Activated CD4-positive, alpha-beta T cell treated with anti-CD3 and anti-CD28 coated beads, Interleukin-2, Interleukin-6, amounts not matched to agents 100 ng/mL and 50 ng/mL, durations not matched to agents 16 hours and 8 hours (primary cell): ENCODE results near the gene WARS2.
A peak's percentile ranks its signal among the peaks of the same experiment; 100 is the strongest.
"Not testable (repeated sequence)": the region's sequence is repeated elsewhere in the genome, so short reads cannot be mapped to it uniquely, and the experiment has no call there.

ENCODE experiments used
- DNase-seq: peaks from one replicate; pipeline ENCODE4 v3.0.0-alpha.2; 2020

The WARS2 gene

DNA sequence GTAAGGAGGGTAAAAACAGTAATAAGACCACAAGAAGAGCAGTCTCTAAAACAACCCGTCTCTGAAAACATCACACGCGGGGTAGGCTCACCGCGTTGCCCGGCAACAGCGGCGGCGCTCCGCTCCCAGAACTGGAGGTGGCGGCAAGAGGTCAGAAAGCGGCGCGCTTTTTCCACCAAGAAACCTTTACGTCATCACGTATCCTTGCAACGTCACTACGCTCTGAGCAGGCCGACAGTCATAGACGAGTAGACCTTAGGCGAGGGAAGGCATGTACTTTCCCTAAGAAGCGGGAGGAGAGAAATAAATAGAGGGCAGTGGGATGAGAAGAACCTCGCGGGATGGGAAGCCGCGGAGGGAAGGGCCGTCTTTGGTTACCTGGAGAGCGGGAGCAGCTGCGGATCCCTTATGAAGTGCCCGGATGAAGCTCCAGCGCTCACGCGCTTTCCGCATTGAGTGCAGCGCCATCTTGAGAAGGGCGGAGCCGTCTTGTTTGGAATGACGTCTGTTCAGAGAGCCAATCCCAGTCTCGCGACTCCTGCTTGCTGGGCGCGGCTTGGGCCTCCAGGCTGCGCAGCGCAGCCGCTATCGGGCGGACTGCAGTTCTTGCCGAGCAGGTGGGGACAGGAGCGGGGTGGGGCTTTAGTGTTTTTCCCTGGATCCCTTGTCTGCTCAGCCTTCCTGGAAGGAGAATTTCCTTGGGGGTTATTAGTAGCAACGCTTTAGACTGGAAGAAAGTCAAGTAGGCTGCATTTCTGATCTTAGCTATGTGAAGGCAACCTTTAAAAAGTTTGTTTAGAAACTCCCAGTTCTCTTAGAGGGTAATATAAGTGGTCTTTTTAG, at the start of gene WARS2:
WARS2 (minus strand) TSS at position 477 of the 843 bp plus-strand sequence; CDS start at position 468, 9 bp downstream.
- DNase-seq = peak; percentile 95

DNA sequence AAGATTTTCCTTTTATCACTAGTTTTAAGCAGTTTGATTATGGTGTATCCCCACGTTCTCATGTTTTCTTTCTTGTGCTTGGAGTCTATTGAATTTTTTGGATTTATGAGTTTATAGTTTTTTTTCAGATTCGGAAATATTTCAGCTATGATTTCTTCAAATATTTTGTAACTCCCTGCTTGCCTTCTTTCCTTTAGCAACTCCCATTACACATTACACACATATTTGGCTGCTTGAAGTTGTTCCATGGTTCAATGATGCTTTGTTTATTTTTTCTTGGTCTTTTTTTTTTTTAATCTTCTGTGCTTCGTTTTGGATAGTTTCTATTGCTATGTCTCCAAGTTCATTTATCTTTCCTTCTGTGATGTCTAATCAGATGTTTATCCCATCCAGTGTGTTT, 48.5 kb upstream of the WARS2 start:
- DNase-seq = no peak

DNA sequence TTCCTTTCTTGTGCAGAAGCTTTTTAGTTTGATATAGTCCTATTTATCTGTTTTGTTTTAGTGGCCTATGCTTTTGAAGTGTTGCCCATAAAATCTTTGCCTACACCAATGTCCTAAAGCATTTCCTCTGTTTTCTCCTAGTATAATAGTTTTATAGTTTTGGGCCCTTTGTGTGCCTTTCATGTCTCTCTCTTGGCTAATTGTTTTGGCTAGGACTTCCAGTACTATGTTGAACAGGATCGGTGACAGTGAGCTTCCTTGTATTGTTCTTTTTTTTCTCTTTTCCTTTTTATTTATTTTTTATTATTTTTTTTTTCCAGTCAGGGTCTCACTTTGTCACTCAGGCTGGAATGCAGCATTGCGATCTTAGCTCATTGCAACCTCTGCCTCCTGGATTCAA, 47.0 kb upstream of the WARS2 start:
- DNase-seq = no peak

DNA sequence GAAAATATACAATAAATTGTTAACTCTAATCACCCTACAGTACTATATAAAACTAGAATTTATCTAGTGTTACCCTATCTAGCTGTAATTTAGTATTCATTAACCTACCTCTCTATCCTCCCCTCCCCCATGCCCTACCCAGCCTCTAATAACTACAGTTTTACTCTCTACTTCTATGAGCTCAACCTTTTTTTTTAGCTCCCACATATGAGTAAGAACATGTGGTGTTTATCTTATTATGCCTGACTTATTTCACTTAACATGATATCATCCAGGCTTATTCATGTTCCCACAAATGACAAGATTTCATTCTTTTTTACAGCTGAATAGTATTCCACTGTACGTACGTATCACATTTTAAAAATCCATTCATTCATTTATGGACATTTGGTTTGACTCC, 46.0 kb upstream of the WARS2 start:
- no peak for DNase-seq

DNA sequence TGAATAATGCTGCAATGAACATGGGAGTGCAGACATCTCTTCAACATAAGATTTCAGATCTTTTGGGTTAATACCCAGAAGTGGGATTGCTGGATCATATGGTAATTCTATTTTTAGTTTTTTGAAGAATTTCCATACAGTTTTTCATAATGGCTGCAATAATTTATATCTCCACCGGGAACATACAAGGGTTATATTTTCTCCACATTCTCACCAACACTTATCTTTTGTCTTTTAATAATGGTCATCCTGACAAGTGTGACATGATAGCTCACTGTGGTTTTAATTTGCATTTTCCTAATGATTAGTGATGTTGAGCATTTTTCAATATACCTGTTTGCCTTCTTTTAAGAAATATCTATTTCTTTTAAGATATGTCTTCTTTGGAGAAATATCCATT, 44.5 kb upstream of the WARS2 start:
- no peak for DNase-seq

DNA sequence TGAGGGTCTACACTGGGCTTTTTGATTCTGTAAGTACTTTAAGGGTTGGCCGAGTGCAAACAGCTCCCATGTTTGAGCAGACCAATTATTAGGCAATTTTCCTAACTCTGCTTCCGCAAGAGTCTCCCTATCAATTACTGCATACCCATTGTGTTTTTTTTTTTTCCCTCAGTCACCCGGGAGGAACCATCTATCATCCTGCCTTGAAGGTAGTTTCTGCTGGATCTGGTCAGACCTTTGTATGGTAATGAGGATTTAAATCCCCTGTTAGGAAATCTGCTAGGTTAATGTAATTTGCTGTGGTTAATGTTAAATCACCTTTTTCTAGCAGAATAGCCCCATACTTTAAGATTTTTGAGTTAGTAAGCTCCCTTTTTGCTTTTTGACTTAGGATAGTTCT, 40.8 kb upstream of the WARS2 start:
- DNase-seq = no peak

DNA sequence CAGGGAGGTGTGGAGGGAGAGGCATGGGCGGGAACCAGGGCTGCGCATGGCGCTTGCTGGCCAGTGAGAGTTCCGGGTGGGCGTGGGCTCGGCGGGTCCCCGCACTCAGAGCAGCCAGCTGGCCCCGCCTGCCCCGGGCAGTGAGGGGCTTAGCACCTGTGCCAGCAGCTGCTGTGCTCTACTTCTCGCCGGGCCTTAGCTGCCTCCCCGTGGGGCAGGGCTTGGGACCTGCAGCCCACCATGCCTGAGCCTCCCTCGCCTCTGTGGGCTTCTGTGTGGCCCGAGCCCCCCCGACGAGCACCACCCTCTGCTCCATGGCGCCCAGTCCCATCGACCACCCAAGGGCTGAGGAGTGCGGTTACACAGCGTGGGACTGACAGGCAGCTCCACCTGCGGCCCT, 38.6 kb upstream of the WARS2 start:
- DNase-seq = no peak

DNA sequence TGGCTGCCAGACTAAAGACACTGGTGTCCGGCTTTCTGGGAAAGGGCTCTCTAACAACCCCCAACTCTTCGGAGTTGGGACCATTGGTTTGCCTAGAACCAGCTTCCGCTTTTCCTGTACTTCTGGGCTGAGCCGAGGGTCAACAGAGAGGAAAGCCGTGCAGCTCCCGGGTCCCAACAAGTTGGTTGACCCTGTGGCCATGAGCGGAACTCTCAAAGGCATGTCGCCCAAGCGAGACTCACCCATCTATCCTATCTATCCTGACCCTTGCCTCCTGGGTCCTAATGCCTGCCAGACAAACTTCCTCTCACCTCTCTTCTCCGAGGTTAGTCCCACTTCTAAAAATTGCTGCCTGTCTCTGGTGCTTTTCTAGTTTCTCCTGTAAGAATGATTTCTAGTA, 32.5 kb upstream of the WARS2 start:
- DNase-seq = not testable (repeated sequence)

DNA sequence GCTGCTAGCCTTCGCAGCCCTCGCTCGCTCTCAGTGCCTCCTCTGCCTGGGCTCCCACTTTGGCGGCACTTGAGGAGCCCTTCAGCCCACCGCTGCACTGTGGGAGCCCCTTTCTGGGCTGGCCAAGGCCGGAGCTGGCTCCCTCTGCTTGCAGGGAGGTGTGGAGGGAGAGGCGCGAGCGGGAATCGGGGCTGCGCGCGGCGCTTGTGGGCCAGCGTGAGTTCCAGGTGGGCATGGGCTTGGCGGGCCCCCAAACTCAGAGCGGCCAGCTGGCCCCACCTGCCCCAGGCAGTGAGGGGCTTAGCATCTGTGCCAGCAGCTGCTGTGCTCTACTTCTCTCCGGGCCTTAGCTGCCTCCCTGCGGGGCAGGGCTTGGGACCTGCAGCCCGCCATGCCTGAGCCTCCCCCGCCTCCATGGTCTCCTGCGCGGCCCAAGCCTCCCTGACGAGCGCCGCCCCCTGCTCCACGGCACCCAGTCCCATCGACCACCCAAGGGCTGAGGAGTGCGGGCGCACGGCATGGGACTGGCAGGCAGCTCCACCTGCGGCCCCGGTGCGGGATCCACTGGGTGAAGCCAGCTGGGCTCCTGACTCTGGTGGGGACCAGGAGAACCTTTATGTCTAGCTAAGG, 31.0 kb upstream of the WARS2 start:
- DNase-seq = not testable (repeated sequence)

DNA sequence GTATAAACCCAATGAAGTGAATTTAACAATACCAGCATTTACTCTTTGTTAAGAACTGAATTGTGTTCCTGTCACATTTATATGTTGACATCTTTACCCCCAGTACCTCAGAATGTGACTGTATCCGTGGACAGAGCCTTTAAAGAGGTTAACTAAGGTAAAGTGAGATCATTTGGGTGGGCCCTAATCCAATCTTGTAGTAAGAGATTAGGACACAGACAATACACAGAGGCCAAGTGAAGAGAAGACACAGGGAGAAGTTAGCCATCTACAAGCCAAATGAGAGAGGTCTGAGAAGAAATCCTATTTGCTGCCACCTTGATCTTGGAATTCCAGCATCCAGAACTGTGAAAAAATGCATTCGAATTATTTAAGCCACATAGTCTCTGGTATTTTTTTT, 22.9 kb upstream of the WARS2 start:
- DNase-seq = no peak

DNA sequence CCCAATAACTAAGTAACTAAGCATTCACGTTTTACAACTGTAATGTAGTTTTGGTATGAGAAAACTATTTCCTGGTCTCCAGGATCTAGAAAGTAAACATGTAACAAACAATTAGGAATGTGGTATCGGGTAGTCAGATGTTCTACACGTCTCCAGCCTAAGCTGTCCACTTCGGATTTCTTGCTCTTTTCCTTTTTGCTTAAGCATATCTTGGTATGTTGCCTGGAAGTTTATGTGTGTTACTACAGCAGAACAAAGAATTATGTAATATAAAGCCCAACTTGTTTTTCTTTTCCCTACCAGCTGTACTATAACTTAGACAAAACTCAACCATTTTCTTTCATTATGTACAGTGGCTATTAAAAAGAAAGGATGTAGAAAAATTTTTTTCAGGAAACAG, 20.4 kb upstream of the WARS2 start:
- no peak for DNase-seq

DNA sequence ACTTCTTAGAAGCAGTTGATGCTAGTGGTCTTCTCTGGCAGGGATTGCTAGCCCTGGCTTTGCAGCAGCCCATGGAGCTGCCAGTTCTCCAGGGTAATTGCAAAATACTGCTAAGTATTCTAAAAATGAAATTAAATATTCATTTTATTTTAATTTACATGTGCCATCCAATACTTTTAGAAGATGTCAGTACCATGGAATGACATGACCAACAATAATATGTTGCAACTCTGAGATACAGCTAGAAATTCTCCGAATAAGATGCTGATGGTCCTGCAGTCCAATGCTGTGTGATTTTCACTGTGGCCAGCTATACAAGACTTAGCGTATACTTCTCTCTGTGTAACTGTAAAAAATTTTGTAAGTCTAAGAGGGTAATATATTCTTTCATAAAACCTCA, 20.0 kb upstream of the WARS2 start:
- no peak for DNase-seq

DNA sequence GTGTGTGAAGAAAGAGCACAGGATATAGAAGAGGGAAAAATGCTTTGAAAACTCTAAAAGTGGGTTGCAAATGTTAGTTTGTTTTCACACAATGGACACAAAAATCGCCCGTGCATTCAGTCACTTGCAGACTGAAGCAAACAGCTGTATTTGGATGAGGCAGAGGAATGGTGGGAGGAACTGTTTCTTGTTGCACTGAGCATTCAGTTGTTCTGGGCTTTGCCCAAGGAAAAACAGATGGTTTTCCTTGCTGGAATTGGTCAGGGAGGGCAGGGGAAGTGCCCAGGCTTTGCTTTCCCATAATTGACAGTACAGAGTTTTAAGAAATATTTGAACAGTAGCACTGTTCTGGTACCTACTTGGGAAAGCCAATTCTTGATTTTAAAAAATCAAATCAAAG, 19.5 kb upstream of the WARS2 start:
- DNase-seq = no peak

DNA sequence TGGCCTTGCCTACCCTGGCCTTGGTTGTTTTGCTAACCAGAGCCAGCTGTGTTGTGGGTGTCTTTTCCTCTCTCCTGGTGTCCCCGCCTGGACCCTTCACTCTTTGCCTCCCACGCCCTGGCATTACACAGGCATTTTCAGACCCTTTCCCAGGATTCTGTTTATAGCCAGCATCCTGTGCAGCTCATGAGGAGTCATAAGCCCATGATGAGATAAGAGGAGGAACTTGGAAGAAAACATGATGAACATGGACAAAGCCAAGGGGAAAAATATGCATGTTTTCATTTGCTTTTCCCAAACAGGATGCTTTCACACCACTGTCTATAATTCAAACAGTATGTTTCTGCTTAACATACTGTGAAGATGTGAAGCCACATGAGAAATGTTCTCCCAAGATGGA, 18.7 kb upstream of the WARS2 start:
- no peak for DNase-seq

DNA sequence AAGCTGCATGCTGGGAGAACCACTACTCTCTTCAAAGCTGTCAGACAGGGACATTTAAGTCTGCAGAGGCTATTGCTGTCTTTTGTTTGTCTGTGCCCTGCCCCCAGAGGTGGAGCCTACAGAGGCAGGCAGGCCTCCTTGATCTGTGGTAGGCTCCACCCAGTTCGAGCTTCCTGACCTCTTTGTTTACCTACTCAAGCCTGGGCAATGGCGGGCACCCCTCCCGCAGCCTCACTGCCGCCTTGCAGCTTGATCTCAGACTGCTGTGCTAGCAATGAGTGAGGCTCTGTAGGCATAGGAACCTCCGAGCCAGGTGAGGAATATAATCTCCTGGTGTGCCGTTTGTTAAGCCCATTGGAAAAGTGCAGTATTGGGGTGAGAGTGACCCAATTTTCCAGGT, 16.3 kb upstream of the WARS2 start:
- not testable (repeated sequence) for DNase-seq

DNA sequence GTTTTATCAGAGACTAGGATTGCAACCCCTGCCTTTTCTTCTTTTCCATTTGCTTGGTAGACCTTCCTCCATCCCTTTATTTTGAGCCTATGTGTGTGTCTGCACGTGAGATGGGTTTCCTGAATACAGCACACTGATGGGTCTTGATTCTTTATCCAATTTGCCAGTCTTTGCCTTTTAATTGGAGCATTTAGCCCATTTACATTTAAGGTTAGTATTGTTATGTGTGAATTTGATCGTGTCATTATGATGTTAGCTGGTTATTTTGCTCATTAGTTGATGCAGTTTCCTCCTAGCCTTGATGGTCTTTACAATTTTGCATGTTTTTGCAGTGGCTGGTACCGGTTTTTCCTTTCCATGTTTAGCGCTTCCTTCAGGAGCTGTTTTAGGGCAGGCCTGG, 14.6 kb upstream of the WARS2 start:
- not testable (repeated sequence) for DNase-seq

DNA sequence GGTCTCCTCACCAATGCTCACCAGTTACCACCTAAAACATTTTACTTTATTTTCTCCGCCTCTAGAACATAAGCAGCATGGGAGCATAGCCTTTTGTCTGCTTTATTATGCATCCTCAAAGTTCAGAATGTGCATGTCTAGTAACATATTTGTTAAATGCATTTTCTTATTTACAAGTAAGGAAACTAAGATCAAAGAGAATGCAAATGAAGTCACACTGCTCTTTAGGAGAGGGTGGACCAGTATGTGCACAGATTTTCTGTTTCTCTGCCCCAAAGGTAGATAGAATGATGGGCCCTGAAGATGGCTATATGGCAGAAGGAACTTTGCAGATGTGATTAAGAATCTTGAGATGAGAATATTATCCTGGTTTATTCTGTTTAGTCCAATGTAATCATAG, 9.7 kb upstream of the WARS2 start:
- no peak for DNase-seq

DNA sequence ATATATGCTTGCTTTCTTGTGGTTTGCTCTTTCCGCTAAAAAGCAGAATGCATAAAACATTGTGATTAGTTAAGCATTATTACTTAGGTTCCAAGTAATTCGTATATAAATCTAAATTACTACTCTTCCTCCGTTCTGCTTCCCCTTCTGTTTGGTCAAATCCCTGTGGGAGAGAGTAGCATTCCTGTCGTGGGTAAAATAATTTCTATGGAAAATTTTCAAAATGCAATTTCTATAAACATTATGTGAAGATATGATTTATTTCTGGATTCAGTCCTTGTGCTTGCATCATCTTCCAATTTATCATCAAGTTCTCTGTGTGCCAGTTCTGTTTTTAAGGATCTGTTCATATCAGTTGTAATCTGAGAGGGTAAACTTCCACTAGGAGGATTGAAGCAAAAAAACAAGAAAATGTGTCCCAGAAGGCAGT, 7.2 kb upstream of the WARS2 start:
- no peak for DNase-seq

DNA sequence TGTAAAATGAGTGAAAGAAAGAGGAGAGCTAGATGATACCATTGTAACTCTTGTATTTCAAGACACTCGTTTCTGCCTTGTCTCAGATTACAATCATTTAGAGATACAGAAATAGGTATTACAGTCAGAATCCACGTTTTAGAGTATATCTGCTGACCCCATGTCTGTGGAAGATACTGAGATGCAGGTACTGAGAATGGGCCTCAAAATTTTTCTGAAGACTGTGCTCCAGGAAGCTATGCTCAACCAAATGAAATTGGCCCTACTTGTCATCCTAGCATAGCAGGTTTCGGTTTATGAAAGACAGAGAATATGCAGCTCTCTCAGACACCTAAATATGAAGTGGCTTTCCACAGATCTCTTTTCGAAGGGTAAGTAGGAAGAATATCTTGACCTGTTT, 6.0 kb upstream of the WARS2 start:
- DNase-seq = peak; percentile 1

DNA sequence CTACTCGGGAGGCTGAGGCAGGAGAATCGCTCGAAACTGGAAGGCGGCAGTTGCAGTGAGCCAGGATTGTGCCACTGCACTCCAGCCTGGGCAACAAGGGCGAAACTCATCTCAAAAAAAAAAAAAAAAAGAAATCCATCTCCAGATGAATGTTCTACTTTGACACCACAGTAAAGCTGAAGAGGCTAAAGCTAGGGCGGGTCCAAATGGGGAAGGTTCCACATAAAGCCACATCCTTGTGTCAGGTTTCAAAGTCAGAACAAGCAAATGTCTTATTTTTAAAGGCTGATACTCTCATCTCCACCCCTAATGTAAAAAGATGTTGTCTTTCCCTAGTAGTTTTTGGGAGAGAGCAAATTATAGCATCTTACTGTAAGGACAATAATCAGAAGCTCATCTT, 4.4 kb upstream of the WARS2 start:
- DNase-seq = no peak

DNA sequence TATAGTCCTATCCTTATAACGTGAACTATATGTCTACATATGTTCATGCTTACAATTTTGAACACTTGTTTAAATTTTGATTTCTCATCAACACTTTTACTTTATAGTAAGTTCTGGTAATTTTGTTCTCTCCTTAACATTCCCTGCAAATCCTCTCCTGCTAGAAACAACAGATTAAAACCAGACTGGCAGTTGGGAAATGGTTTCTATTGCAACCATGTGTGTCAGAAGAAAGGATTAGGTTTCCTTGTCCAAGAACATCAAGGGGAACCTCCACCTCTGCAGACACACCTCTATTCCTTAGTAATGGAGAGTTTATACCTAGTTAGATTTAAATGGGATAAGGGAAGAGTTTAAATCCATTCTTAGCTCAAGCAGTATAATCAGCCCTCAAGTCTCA, 3.3 kb upstream of the WARS2 start:
- DNase-seq = no peak

DNA sequence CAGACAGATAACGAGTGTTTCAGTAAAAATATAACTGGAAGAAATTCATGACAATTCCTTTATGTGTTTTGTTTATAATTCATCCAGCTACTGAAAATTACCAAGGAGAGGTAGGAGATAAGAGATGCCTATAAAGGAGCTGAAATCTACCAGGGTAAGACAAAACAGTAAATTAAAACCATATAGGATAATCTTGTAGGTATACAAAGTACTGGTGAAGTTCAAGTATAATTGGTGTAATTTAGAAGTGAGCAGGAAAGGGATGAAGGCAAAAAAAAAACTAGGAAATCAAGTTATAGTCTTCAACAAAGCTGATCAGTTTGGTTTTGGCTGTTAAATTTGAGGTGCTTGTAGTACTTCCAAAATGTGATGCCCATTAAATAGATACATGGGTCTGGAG, 1.2 kb upstream of the WARS2 start:
- DNase-seq = no peak

DNA sequence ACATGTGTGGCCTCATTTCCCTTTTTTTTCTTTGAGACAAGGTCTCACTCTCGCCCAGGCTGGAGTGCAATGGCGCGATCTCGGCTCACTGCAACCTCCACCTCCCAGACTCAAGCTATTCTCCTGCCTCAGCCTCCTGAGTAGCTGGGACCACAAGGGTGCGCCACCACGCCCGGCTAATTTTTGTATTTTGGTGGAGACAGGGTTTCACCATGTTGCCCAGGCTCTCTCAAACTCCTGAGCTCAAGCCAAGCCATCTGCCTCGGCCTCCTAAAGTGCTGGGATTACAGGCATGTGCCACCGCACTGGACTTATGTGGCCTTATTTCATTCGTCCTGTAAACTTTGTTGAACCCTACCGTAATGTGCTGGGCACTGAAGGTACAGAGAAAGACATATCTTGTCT, 569 bp upstream of the WARS2 start:
- DNase-seq = peak; percentile 68

DNA sequence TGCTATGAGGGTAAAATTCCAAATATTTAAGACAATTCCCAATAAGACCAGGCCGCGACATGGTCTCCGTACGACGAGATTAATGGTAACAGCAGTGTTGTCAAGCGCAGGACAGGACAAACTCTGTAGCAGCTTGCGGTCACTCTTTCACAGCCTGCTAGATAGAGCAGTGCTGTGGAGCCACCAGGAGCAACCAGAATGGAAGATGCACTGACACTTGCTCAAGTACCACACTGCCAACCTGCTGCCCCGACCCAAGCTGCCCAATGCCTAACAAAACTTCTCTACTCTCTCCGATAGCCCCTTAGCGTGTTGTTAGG, 636 bp downstream of the WARS2 start:
- DNase-seq = no peak

DNA sequence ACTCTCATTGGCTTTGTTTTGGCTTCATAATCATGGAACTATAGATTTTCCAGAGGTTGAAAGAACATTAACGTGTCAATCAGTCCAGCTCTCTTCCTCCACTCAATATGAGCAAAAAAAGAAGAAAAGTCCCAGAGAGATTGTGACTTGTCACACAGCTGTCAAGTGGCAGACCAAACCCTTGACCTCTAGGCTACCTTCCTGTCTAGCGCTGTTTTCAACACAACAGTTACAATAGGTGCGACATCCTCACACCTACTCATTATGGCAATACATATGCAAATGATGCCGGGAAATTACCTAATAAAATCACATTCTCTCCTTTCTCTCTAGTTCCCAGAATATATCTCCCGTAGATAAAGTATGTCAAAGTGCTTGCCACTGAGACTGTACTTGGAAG, 1.1 kb downstream of the WARS2 start:
- DNase-seq = peak; percentile 62
